GM18502 (cell line): ENCODE data around the gene CYCS.
A peak's percentile ranks its signal among the peaks of the same experiment; 100 is the strongest.
"Not testable (repeated sequence)": the region's sequence is repeated elsewhere in the genome, so short reads cannot be mapped to it uniquely, and the experiment has no call there.

Experiments used
- ATAC-seq: cut with Tn5 transposase; IDR thresholded peaks from one replicate; pipeline ENCODE4 v1.9.1; 2021; ENCODE audit warnings: mild to moderate bottlenecking; ENCODE audit not compliant: unreplicated experiment, poor library complexity

CYCS gene

GRCh38 chr7:25119102-25119501 is 6.0 kb downstream of the CYCS start:
- no peak for ATAC-seq

- ATAC-seq = peak; percentile 32
Measured at GRCh38 chr7:25118048-25118753, 6.9 kb downstream of the CYCS start.

DNA sequence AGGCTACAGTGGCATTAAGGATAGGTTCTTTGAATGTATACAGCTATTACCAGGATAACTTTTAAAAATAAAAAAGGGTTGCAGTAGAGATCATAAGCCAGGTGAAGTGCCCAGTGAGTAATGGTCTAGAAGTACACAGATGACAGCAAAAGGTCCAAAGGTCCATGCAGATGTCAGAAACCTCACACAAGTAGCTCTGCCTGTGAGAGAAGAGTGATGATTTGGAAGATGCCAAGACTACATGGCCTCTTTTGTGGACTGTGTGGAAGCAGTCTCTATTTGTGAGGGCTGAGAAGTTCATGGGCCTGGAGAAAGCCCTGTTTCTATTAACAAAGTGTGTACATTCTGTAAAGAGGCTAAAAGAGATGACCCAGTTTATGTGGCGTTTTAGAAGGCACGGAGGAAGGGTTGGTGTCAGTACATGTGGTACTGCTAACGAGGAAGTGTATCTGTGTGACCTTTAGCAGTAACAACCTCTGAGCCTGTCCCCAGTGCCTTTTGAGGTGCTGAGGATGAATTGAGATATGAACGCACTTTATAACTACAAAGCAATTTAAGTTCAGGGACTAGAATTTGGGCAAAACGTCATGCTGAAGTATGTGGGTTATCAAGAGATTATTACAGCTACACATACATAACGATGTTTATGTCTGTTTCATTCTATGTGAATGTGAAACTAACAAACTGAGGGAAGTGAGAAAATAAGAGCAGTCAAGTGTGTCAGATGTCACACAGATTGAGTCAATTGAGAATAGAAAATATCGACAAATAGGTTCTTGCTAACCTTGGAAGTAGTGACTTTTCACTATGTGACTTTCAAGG is 7.6 kb downstream of the CYCS start:
- peak; percentile 90 for ATAC-seq

DNA sequence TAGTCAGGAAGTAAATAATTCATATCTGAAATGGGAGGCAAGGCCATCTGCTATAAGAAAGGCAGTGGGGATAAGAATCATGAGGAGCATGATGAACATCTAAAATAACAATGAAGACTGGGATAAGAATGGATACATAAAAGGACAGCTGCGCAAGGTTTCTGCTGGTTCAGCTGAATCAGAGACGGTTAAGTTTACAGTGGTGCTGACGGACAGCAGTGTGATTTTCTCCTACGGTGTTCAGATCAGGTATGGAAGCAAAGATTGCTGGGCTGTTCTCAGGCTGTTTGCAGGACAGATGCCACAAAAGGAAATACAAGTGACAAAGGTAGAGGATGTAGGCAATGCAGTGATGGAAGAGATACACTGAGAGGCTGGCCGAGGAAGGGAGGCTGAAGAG is 8.4 kb downstream of the CYCS start:
- ATAC-seq = no peak

- ATAC-seq = not testable (repeated sequence)
Measured at GRCh38 chr7:25110514-25110913, 14.5 kb downstream of the CYCS start.

- no peak for ATAC-seq
Measured at GRCh38 chr7:25109276-25109675, 15.8 kb downstream of the CYCS start.

- no peak for ATAC-seq
Measured at GRCh38 chr7:25105911-25106310, 19.1 kb downstream of the CYCS start.

- no peak for ATAC-seq
Measured at GRCh38 chr7:25103773-25104172, 21.3 kb downstream of the CYCS start.

- no peak for ATAC-seq
Measured at GRCh38 chr7:25101817-25102216, 23.2 kb downstream of the CYCS start.

DNA sequence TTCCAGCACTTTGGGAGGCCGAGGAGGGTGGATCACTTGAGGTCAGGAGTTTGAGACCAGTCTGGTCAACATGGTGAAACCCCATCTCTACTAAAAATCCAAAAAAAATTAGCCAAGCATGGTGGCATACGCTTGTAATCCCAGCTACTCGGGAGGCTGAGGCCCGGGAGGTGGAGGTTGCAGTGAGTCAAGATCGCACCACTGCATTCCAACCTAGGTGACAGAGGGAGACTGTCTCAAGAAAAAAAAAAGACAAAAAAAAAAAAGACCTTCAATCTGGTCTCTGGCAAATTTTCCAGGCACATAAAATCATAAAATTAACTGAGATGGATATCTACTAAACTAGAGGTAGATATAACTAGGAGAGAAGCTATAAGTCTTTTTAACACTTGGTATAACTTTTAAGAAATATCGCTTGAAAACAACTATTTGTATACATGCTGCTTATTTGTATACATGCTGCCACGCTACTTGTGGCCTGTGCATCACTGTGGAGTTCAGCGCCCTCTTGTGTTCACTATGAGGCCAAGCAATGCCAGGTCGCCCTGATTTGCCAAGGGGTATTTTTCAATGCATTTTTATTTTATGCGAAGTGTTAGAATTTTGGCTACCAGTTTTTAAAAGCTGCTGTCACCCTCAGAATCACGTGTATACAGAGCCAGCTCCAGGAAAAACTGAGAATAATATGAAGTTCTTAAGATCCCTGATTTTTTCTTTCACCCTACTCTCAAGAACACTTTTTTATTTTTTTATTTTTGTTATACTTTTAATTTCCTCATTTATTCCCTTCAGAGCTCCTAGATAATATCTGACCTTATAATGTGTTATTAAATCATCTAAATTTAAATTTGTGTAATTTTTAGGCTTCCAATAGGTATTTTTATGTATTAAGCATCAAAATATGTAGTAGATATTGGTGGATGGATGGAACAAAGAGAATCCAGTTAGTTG is 26.7 kb downstream of the CYCS start:
- peak; percentile 84 for ATAC-seq

DNA sequence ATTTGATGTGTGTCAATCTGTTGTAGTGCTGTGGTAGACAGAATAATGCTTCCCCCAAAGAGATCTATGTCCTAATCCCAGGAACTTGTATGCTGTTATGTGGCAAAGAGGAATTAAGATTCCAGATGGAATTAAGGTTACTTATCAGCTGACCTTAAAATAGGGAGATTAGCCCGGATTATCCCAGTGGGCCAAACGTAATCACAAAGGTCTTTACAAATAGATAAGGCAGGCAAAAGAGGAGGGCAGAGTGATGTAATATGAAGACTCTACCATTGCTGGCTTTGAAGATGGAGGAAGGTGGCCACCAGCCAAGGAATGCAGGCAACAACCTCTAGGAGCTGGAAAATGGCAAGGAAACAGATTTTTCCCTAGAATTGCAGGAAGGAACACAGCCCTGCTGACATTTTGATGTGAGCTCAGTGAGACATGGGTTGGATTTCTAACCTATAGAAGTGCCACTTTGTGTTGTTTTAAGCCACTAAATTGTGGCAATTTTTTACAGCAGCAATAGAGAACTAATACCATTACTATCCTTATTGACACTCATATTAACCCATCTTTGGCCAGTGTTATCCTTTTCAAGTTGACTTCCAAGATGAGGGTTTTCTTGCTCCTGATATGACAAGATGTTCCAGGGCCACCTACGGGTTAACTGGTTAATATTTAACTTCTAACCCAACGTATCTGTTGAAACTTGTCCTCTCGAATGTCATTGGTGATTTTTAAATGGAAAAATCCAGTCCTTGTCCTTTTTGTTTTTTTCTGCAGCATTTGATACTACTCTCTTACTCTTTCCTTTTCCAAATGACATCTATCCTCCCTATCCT is 29.3 kb downstream of the CYCS start:
- ATAC-seq = no peak

DNA sequence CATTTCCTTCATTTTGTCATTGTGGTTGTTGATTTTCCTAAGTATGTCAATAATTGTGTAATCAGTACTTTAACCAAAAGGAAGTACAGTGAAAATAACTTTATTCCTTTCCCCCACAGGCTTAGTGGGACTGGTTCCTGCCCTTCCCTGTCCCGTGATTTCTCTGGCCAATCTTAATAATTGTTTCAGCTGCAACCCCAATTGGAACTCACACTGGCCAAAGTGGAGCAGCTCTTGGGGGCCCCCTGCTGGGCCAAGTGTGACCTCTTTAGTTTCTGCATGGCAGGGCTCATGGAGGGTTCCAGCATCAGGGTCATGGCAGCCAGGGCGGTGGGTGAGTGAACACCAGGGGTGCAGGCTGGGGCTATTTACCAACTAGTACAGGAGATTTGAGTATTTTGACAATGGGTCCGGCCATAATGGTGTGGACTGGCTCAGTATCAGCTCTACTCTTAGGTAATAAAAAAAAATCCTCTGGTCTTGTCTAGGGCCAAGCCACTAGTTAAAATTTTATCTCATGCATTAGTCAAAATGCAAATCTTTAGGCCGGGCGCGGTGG is 31.7 kb downstream of the CYCS start:
- peak; percentile 74 for ATAC-seq

GRCh38 chr7:25091779-25092178 is 33.3 kb downstream of the CYCS start:
- ATAC-seq = no peak

DNA sequence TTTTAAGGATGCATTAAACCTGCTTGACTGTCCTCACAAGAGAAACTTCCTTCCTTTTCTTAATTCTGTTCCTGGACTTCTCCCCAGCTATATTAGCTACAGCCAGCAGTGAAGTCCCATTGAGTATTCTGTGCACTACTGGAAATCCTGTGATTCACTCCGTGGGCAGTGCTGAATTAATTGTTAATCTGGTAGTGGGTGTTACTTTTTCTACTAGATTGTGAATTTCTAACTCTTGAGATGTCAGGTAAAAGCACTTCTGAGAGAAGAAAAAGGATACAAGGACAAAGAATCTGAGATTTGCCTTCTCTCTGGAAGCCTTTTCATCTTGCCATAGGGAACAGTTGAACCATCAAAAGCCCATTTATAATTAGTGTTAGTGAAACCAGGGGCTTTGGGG is 33.9 kb downstream of the CYCS start:
- no peak for ATAC-seq

- no peak for ATAC-seq
Measured at GRCh38 chr7:25090374-25090773, 34.7 kb downstream of the CYCS start.

GRCh38 chr7:25087855-25088254 is 37.2 kb downstream of the CYCS start:
- peak; percentile 95 for ATAC-seq

GRCh38 chr7:25084821-25085220 is 40.2 kb downstream of the CYCS start:
- ATAC-seq = no peak

GRCh38 chr7:25083201-25083600 is 41.9 kb downstream of the CYCS start:
- ATAC-seq = no peak

DNA sequence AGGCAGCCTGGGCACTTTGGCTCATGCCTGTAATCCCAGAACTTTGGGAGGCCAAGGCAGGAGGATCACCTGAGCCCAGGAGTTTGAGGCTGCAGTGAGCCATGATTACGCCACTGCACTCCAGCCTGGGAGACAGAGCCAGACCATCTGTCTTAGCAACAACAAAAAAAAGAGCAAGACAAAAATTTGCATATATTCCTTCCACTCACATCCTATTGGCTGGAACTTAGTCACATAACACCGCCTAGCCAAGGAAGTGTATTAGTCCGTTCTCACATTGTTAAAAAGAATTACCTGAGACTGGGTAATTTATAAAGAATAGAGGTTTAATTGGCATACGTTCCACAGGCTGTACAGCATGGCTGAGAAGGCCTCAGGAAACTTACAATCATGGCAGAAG is 43.0 kb downstream of the CYCS start:
- ATAC-seq = not testable (repeated sequence)
